Testis (tissue), 2 donors: Measurements from ENCODE around the gene ALOX5AP.

Source experiments
- POLR2A ChIP-seq: fragments of 450-650 bp; IDR thresholded peaks from one replicate; pipeline ENCODE4 v1.6.1; 2017; ENCODE audit warnings: antibody characterized with exemption, mild to moderate bottlenecking, moderate library complexity
- TF ChIP-seq, protein P1 (sequence below), 3 experiments: fragments of 450-650 bp in 2 of 3; fragments of 200-600 bp in 1 of 3; sonication (generic) in 1 of 3; IDR thresholded peaks; one replicate each; pipeline ENCODE4 v1.5.1; 2016 to 2019; ENCODE audit warnings: antibody characterized with exemption in 3 of 3, mild to moderate bottlenecking in 2 of 3, moderate library complexity in 1 of 3

DNA sequence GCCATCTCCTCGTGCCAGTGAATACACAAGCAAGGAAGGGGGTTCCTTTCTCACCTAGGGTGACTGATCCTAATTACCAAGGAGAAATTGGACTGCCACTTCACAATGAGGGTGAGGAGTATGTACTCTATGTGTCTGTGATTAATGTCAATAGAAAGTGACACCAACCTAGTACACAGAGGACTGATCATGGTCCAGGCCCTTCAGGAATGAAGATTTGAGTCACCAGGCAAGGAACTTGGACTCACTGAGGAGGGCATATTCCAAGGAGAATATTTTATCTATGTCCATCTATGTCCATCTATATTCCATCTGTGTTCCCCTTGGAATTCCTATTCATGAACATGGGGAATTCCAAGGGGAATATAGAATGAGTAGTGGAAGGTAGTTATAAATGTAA lies 9.2 kb upstream of the ALOX5AP start:
- TF ChIP-seq, protein P1, sequence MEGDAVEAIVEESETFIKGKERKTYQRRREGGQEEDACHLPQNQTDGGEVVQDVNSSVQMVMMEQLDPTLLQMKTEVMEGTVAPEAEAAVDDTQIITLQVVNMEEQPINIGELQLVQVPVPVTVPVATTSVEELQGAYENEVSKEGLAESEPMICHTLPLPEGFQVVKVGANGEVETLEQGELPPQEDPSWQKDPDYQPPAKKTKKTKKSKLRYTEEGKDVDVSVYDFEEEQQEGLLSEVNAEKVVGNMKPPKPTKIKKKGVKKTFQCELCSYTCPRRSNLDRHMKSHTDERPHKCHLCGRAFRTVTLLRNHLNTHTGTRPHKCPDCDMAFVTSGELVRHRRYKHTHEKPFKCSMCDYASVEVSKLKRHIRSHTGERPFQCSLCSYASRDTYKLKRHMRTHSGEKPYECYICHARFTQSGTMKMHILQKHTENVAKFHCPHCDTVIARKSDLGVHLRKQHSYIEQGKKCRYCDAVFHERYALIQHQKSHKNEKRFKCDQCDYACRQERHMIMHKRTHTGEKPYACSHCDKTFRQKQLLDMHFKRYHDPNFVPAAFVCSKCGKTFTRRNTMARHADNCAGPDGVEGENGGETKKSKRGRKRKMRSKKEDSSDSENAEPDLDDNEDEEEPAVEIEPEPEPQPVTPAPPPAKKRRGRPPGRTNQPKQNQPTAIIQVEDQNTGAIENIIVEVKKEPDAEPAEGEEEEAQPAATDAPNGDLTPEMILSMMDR (IDR thresholded peaks at IDR 0.05): no peak
- TF ChIP-seq POLR2A: no peak
